Keratinocyte (primary cell): ENCODE data around the gene VANGL1. TPM values are rescaled to one million over a fixed set of nuclear protein-coding genes. Genes with fewer than 3 reads are reported as not detected.

Experiments
- DNase-seq: peaks from one replicate; pipeline ENCODE4 v3.0.0-alpha.2; 2011; ENCODE audit warnings: low read depth, missing footprints, low spot score
- FAIRE-seq: peaks from 2 replicates; lab custom pipeline; 2011; peaks lifted over from hg19 to GRCh38; lab: Jason Lieb, UNC
- H2AFZ ChIP-seq: 2 replicates; pipeline ENCODE4 v1.6.0; 2012; ENCODE audit warnings: low read length, control low read depth, inconsistent platforms; ENCODE audit not compliant: control insufficient read depth
- H3K27ac ChIP-seq: 2 replicates; pipeline ENCODE4 v1.5.1; 2011; ENCODE audit warnings: low read length; ENCODE audit not compliant: control insufficient read depth, insufficient read depth
- H3K27me3 ChIP-seq: 3 replicates; pipeline ENCODE4 v1.6.0; 2011; ENCODE audit warnings: low read length; ENCODE audit not compliant: control insufficient read depth, insufficient read depth; ENCODE audit errors: extremely low read depth
- H3K36me3 ChIP-seq, 2 experiments: 2 replicates in 1 of 2; 3 replicates in 1 of 2; pipeline ENCODE4 v1.5.1; 2011; ENCODE audit warnings: low read length in 2 of 2, mild to moderate bottlenecking in 1 of 2; ENCODE audit not compliant: control insufficient read depth in 2 of 2, insufficient read depth in 2 of 2; ENCODE audit errors: extremely low read depth in 1 of 2
- H3K4me1 ChIP-seq: 3 replicates; pipeline ENCODE4 v1.5.1; 2011; ENCODE audit warnings: low read length; ENCODE audit not compliant: control insufficient read depth, insufficient read depth; ENCODE audit errors: extremely low read depth
- H3K4me2 ChIP-seq: 3 replicates; pipeline ENCODE4 v1.6.0; 2011; ENCODE audit warnings: low read depth, low read length; ENCODE audit not compliant: control insufficient read depth, insufficient read depth; ENCODE audit errors: extremely low read depth
- H3K4me3 ChIP-seq, 3 experiments: fragments of 200-600 bp in 1 of 3; sonication (generic) in 1 of 3; 2 replicates in 2 of 3; 3 replicates in 1 of 3; pipeline ENCODE4 v1.5.1; 2011 to 2016; ENCODE audit warnings: low read length in 3 of 3, mild to moderate bottlenecking in 3 of 3, control low read depth in 2 of 3, inconsistent platforms in 1 of 3, low read depth in 1 of 3, mixed read lengths in 1 of 3, mixed run types in 1 of 3, moderate library complexity in 1 of 3; ENCODE audit not compliant: control insufficient read depth in 2 of 3, insufficient read depth in 2 of 3; ENCODE audit errors: extremely low read depth in 1 of 3
- H3K79me2 ChIP-seq: 2 replicates; pipeline ENCODE4 v1.6.0; 2012; ENCODE audit warnings: low read length; ENCODE audit not compliant: control insufficient read depth, insufficient read depth
- H3K9ac ChIP-seq: 3 replicates; pipeline ENCODE4 v1.6.0; 2011; ENCODE audit warnings: low read length; ENCODE audit not compliant: control insufficient read depth, insufficient read depth; ENCODE audit errors: extremely low read depth
- H3K9me1 ChIP-seq: 3 replicates; pipeline ENCODE4 v1.6.0; 2011; ENCODE audit warnings: low read length; ENCODE audit not compliant: control insufficient read depth, insufficient read depth; ENCODE audit errors: extremely low read depth
- H3K9me3 ChIP-seq: 2 replicates; pipeline ENCODE4 v1.5.1; 2012; ENCODE audit warnings: low read depth, low read length; ENCODE audit not compliant: control insufficient read depth
- H4K20me1 ChIP-seq: 3 replicates; pipeline ENCODE4 v1.6.0; 2011; ENCODE audit warnings: low read length; ENCODE audit not compliant: control insufficient read depth, insufficient read depth; ENCODE audit errors: extremely low read depth
- EZH2 ChIP-seq: IDR thresholded peaks from one replicate; pipeline ENCODE4 v1.6.1; 2012; ENCODE audit warnings: inconsistent platforms, mild to moderate bottlenecking, low read length, moderate library complexity
- dilution Hi-C: fragments of 300-500 bp; cut with MboI; formaldehyde crosslinking; loops from one replicate; pipeline ENCODE4 v1.7.0; 2020; ENCODE audit warnings: low sequenced_read_pairs; ENCODE audit not compliant: extremely low pct_ligation_motif_present
- polyA plus RNA-seq, 5 experiments: library from polyadenylated mRNA; depleted of rRNA in 3 of 5; stranded (reverse) in 3 of 5; stranded (forward) in 1 of 5; unstranded in 1 of 5; fragments of >200 nt; gene quantifications; 1 replicate in 1 of 5; 2 replicates in 3 of 5; 3 replicates in 1 of 5; pipeline versions ENCODE4 v1.2.1 to v1.2.3, GENCODE V29; 2011 to 2012; ENCODE audit warnings: missing spikeins in 2 of 5, low read depth in 1 of 5, low replicate concordance in 1 of 5
- TF ChIP-seq, protein P1 (sequence below), 3 experiments: IDR thresholded peaks in 1 of 3; conservative IDR thresholded peaks in 1 of 3; optimal IDR thresholded peaks in 1 of 3; 2 replicates in 2 of 3; 3 replicates in 1 of 3; pipeline versions ENCODE3 to v1.5.1; 2011; ENCODE audit warnings: low read length in 3 of 3, mild to moderate bottlenecking in 3 of 3, moderate library complexity in 2 of 3, control low read depth in 1 of 3, inconsistent platforms in 1 of 3; ENCODE audit not compliant: insufficient read depth in 2 of 3; ENCODE audit errors: extremely low read depth in 1 of 3

The VANGL1 gene
- polyA plus RNA-seq, 1 donor (not counting 4 experiments of a cell fraction or from before 2014, with no cell fraction given), result 22.4 TPM

GRCh38 chr1:115679141-115679611 is 37.4 kb downstream of the VANGL1 start:
- Histone ChIP-seq H4K20me1 (peaks cover 3% of the 10 kb centered on the region), H3K36me3 (peaks cover 4 to 19% of the 10 kb centered on the region in 2 experiments), H3K27me3 (no peaks in the 10 kb centered on the region), H3K4me2 (peak overlapping the region; percentile 10), H3K4me1 (peaks cover 51% of the 10 kb centered on the region), H3K4me3 (no peak overlapping the region), H3K9me1 (peaks cover 10% of the 10 kb centered on the region), H2AFZ (no peak overlapping the region), H3K79me2 (peaks cover 20% of the 10 kb centered on the region), H3K9ac (peak overlapping the region; percentile 43), H3K9me3 (no peaks in the 10 kb centered on the region), H3K27ac (peak overlapping the region; percentile 88)
- peak; percentile 67 for FAIRE-seq
- DNase-seq, result no peak
- dilution Hi-C loops, result no loop called here
- TF ChIP-seq, protein P1, sequence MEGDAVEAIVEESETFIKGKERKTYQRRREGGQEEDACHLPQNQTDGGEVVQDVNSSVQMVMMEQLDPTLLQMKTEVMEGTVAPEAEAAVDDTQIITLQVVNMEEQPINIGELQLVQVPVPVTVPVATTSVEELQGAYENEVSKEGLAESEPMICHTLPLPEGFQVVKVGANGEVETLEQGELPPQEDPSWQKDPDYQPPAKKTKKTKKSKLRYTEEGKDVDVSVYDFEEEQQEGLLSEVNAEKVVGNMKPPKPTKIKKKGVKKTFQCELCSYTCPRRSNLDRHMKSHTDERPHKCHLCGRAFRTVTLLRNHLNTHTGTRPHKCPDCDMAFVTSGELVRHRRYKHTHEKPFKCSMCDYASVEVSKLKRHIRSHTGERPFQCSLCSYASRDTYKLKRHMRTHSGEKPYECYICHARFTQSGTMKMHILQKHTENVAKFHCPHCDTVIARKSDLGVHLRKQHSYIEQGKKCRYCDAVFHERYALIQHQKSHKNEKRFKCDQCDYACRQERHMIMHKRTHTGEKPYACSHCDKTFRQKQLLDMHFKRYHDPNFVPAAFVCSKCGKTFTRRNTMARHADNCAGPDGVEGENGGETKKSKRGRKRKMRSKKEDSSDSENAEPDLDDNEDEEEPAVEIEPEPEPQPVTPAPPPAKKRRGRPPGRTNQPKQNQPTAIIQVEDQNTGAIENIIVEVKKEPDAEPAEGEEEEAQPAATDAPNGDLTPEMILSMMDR (optimal IDR thresholded peaks at IDR 0.05 in 1 of 3, IDR thresholded peaks at IDR 0.05 in 1 of 3, conservative IDR thresholded peaks at IDR 0.05 in 1 of 3; ENCODE audit: extremely low read depth in 1 of 3, insufficient read depth in 2 of 3, low read length in 3 of 3), result no peak
- TF ChIP-seq EZH2, result no peak

DNA sequence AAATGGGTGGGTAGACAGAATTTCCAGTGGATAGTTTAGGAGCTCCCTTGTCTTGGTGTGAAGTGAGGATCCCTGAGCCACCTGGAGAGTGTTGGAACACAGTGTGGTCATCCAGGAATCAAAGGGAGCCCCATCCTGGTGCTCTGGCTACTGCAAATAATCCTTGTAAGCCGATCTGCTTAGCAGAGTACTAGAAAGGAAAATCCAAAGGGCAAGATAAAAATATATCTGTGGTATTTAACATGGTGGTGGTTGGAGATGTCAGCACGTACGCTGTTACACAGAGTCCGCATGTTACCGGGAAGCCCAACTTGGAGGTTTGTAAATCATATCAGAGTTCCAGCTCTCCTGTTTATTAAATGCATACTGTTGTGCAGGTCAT is 39.0 kb downstream of the VANGL1 start:
- Histone ChIP-seq H3K27ac (peak overlapping the region; percentile 88), H3K9ac (peak overlapping the region; percentile 43), H3K27me3 (no peaks in the 10 kb centered on the region), H3K4me2 (peak overlapping the region; percentile 10), H3K9me1 (peaks cover 10% of the 10 kb centered on the region), H3K9me3 (no peaks in the 10 kb centered on the region), H4K20me1 (peaks cover 3% of the 10 kb centered on the region), H3K4me1 (peaks cover 51% of the 10 kb centered on the region), H3K36me3 (peaks cover 13 to 31% of the 10 kb centered on the region in 2 experiments), H2AFZ (no peak overlapping the region), H3K79me2 (peaks cover 11% of the 10 kb centered on the region), H3K4me3 (no peak overlapping the region)
- FAIRE-seq (no peak), DNase-seq (no peak)
- TF ChIP-seq EZH2, result no peak
- TF ChIP-seq, protein P1 (optimal IDR thresholded peaks at IDR 0.05 in 1 of 3, IDR thresholded peaks at IDR 0.05 in 1 of 3, conservative IDR thresholded peaks at IDR 0.05 in 1 of 3; ENCODE audit: extremely low read depth in 1 of 3, insufficient read depth in 2 of 3, low read length in 3 of 3), result no peak
- dilution Hi-C loops, result no loop called here
